Endothelial cell of umbilical vein (primary cell): ENCODE data around the gene RSPRY1.

ENCODE experiments used
- POLR2A ChIP-seq: IDR thresholded peaks from 2 replicates; pipeline ENCODE4 v1.6.1; 2012; ENCODE audit warnings: low read depth, mild to moderate bottlenecking, control low read depth, low read length
- POLR2AphosphoS5 ChIP-seq: IDR thresholded peaks from 2 replicates; pipeline ENCODE4 v1.6.1; 2012; ENCODE audit warnings: low read depth, mild to moderate bottlenecking, control low read depth, low read length, moderate library complexity; ENCODE audit not compliant: insufficient read depth

GRCh38 chr16:57192146-57192545 is 6.0 kb downstream of the RSPRY1 start:
- TF ChIP-seq POLR2A: no peak
- no peak for TF ChIP-seq POLR2AphosphoS5
